Measurements from ENCODE around the gene TM4SF18. TPM values are rescaled to one million over a fixed set of nuclear protein-coding genes. Genes with fewer than 3 reads are reported as not detected.

TM4SF18 gene
- total RNA-seq, 1 experiment from 2014 or later = 9.8 TPM

GRCh38 chr3:149315694-149316093 is 17.7 kb downstream of the TM4SF18 start:
- Histone ChIP-seq H2AFZ (ENCODE audit: low read length) (no peak overlapping the region), H3K9ac (ENCODE audit: extremely low read depth, insufficient read length, low read length) (no peak overlapping the region)
- H3K36me3 Mint-ChIP-seq (ENCODE audit: insufficient read depth in 1 of 3, low read depth in 3 of 3) = peaks cover 0 to 2% (median 0%) of the 10 kb centered on the region in 3 experiments; a peak in 1 of 7 replicates

More at GRCh38 chr3:149315694-149316093, 17.7 kb downstream of the TM4SF18 start:
- no peak overlapping the region for H4K8ac ChIP-seq (replicated peaks; ENCODE audit: insufficient read length, low read depth, low read length)
- H3K23ac ChIP-seq (ENCODE audit: insufficient read length, low read depth, low read length) = no peak overlapping the region
- Mint-ChIP-seq H3K9me3 (no peaks in the 10 kb centered on the region), H3K27ac (peak overlapping the region in 1 of 3 experiments; percentile 27; a peak in 1 of 7 replicates), H3K4me3 (no peak overlapping the region), H3K4me1 (peaks cover 6 to 10% of the 10 kb centered on the region in 2 experiments), H3K27me3 (ENCODE audit: low read depth) (no peaks in the 10 kb centered on the region)
- H3K27me3 ChIP-seq (ENCODE audit: insufficient read depth, low read length) = no peaks in the 10 kb centered on the region
- H3K56ac ChIP-seq (ENCODE audit: insufficient read length, low read depth, low read length) = no peak overlapping the region
- H3K4me1 ChIP-seq (ENCODE audit: insufficient read depth, low read length) = peaks cover 4% of the 10 kb centered on the region
- no peaks in the 10 kb centered on the region for H3K79me1 ChIP-seq (ENCODE audit: insufficient read depth, low read depth, low read length, poor library complexity, severe bottlenecking)
- H4K5ac ChIP-seq (ENCODE audit: insufficient read length, low read depth, low read length) = no peak overlapping the region
- H3K23me2 ChIP-seq (ENCODE audit: insufficient read length, low read depth, low read length, poor library complexity, severe bottlenecking) = no peaks in the 10 kb centered on the region
- H2BK5ac ChIP-seq (ENCODE audit: insufficient read length, low read length) = no peak overlapping the region
- no peaks in the 10 kb centered on the region for H3K9me3 ChIP-seq (ENCODE audit: control insufficient read depth, low read depth, low read length)
- no peak overlapping the region for H2AK5ac ChIP-seq (ENCODE audit: insufficient read length, low read length)
- no peak overlapping the region for H3K27ac ChIP-seq (ENCODE audit: insufficient read length, low read depth, low read length)
- no peak overlapping the region for H4K91ac ChIP-seq (ENCODE audit: insufficient read length, low read depth, low read length)
- no peaks in the 10 kb centered on the region for H4K20me1 ChIP-seq (ENCODE audit: control insufficient read depth, insufficient read depth, insufficient read length)
- H2BK12ac ChIP-seq (ENCODE audit: insufficient read length, low read depth, low read length) = no peak overlapping the region
- H3K4me2 ChIP-seq (ENCODE audit: insufficient read depth, insufficient read length, low read length) = no peak overlapping the region
- no peak for TF ChIP-seq CTCF (conservative IDR thresholded peaks at IDR 0.05)
- H3K14ac ChIP-seq (ENCODE audit: insufficient read depth, low read length) = no peak overlapping the region
- WGBS (ENCODE audit: extremely low coverage, insufficient read length, low lambda C conversion rate) = no CpG with 5 or more reads among the region's 3 CpGs
- no peak overlapping the region for H2BK20ac ChIP-seq (ENCODE audit: low read depth, low read length, poor library complexity, severe bottlenecking)
- H2BK15ac ChIP-seq (ENCODE audit: low read depth, low read length) = no peak overlapping the region
- H3T11ph ChIP-seq (ENCODE audit: low read length) = no peak overlapping the region
- H3K18ac ChIP-seq (ENCODE audit: insufficient read length, low read depth, low read length) = no peak overlapping the region
- DNase-seq = no peak
- no peaks in the 10 kb centered on the region for H3K79me2 ChIP-seq (ENCODE audit: insufficient read depth, low read length)
- H2BK120ac ChIP-seq (ENCODE audit: low read depth, low read length, poor library complexity, severe bottlenecking) = no peak overlapping the region
- no peak overlapping the region for H3K4ac ChIP-seq (ENCODE audit: low read depth, low read length)

Data from H9 (cell line).